HepG2 (cell line): ENCODE results near the gene MUCL3. TPM values are rescaled to one million over a fixed set of nuclear protein-coding genes. Genes with fewer than 3 reads are reported as not detected.
A peak's percentile ranks its signal among the peaks of the same experiment; 100 is the strongest.

Experiments
- ATAC-seq: fragments of 200-7000 bp; cut with Tn5 transposase; 3 replicates; pipeline ENCODE4 v1.9.1; 2020; ENCODE audit warnings: mild to moderate bottlenecking, moderate library complexity
- BruUV-seq: library from RNA; stranded (reverse); fragments of 400-500 nt; replicated peaks from 2 replicates; lab custom pipeline; 2021; lab: Mats Ljungman, UMichigan
- CTCF ChIA-PET: fragments of 300-600 bp; formaldehyde crosslinking; extraction: SDS; loops from one replicate; lab custom pipeline; 2021; ENCODE audit warnings: low total read pairs, inconsistent platforms, low intra/inter-chr PET ratio; lab: Yijun Ruan, JAX
- POLR2A ChIA-PET: fragments of 350-600 bp; sonication (Branson Sonifier 250); formaldehyde crosslinking; loops from one replicate; lab custom pipeline; 2020; ENCODE audit warnings: antibody characterized with exemption, inconsistent platforms; lab: Yijun Ruan, JAX
- DNase-seq: peaks from one replicate; pipeline ENCODE4 v3.0.0-alpha.2; 2015; ENCODE audit warnings: low spot score
- FAIRE-seq: peaks from 3 replicates; lab custom pipeline; 2011; peaks lifted over from hg19 to GRCh38; lab: Jason Lieb, UNC
- H2AFZ ChIP-seq: one replicate; pipeline ENCODE4 v1.6.1; 2011; ENCODE audit warnings: low read length, inconsistent platforms
- H3K27ac ChIP-seq: fragments of 300-600 bp; 3 replicates; pipeline ENCODE4 v1.8.0; 2011; ENCODE audit warnings: mixed run types, mild to moderate bottlenecking, mixed read lengths, low read length, inconsistent platforms; ENCODE audit not compliant: insufficient read depth; ENCODE audit errors: extremely low read length
- H3K27me3 ChIP-seq, 2 experiments: fragments of 200-600 bp in 1 of 2; 2 replicates in 1 of 2; 3 replicates in 1 of 2; pipeline versions ENCODE4 v1.6.0 to v1.8.0; 2011; ENCODE audit warnings: low read length in 2 of 2, mild to moderate bottlenecking in 2 of 2, moderate library complexity in 2 of 2, inconsistent platforms in 1 of 2; ENCODE audit not compliant: insufficient read depth in 2 of 2, control insufficient read depth in 1 of 2
- H3K36me3 ChIP-seq, 2 experiments: fragments of 200-600 bp in 1 of 2; replicated peaks in 1 of 2; 2 replicates in 1 of 2; 3 replicates in 1 of 2; pipeline versions ENCODE4 v1.5.1 to v1.8.0; 2011; ENCODE audit warnings: low read length in 2 of 2, inconsistent platforms in 1 of 2; ENCODE audit not compliant: insufficient read depth in 2 of 2, control insufficient read depth in 1 of 2
- H3K4me1 ChIP-seq: 2 replicates; pipeline ENCODE4 v1.5.1; 2012; ENCODE audit warnings: low read length, inconsistent platforms; ENCODE audit not compliant: insufficient read depth
- H3K4me2 ChIP-seq: 2 replicates; pipeline ENCODE4 v1.6.0; 2011; ENCODE audit warnings: low read depth, low read length, inconsistent platforms
- H3K4me3 ChIP-seq, 3 experiments: fragments of 200-600 bp in 1 of 3; sonication (generic), shearing (Covaris generic) in 1 of 3; replicated peaks in 1 of 3; 2 replicates each; pipeline ENCODE4 v1.5.1; 2011 to 2016; ENCODE audit warnings: low read length in 3 of 3, inconsistent platforms in 2 of 3, low read depth in 2 of 3, mild to moderate bottlenecking in 2 of 3, control low read depth in 1 of 3, mixed read lengths in 1 of 3; ENCODE audit not compliant: insufficient read depth in 1 of 3
- H3K79me2 ChIP-seq: one replicate; pipeline ENCODE4 v1.6.1; 2011; ENCODE audit warnings: low read length, inconsistent platforms; ENCODE audit not compliant: insufficient read depth
- H3K9ac ChIP-seq: 2 replicates; pipeline ENCODE4 v1.6.0; 2011; ENCODE audit warnings: mild to moderate bottlenecking, low read depth, low read length, inconsistent platforms; ENCODE audit not compliant: insufficient read depth
- H3K9me3 ChIP-seq: 2 replicates; pipeline ENCODE4 v1.5.1; 2012; ENCODE audit warnings: mild to moderate bottlenecking, low read length
- H4K20me1 ChIP-seq: 2 replicates; pipeline ENCODE4 v1.6.0; 2011; ENCODE audit warnings: inconsistent platforms, mild to moderate bottlenecking, low read length, moderate library complexity; ENCODE audit not compliant: insufficient read depth
- RNF2 ChIP-seq: fragments of 450-650 bp; conservative IDR thresholded peaks from 2 replicates; pipeline ENCODE4 v1.6.1; 2016; ENCODE audit warnings: low read depth
- SRF ChIP-seq: IDR thresholded peaks from 2 replicates; pipeline ENCODE4 v1.6.1; 2011; ENCODE audit warnings: mild to moderate bottlenecking, low read depth, low read length, moderate library complexity
- WIZ ChIP-seq: sonication (generic); formaldehyde crosslinking; IDR thresholded peaks from 2 replicates; pipeline ENCODE4 v1.5.1; 2020; ENCODE audit warnings: mild to moderate bottlenecking, missing genetic modification reagents
- ZFP36 ChIP-seq: fragments of 150-350 bp; IDR thresholded peaks from 2 replicates; pipeline ENCODE4 v1.6.1; 2018; ENCODE audit warnings: borderline replicate concordance, low read length, low read depth; ENCODE audit not compliant: partially characterized antibody
- WGBS: methylation state at CpG from one replicate; pipeline ENCODE4 v1.1.6; 2017; ENCODE audit warnings: low lambda C conversion rate; 5-methylcytosine and 5-hydroxymethylcytosine counted together
- in situ Hi-C: cut with HindIII; loops from 2 replicates; pipeline ENCODE4 v1.10.0; 2017; ENCODE audit warnings: low pct_unique_long_range_greater_than_20kb; ENCODE audit not compliant: extremely low pct_ligation_motif_present
- intact Hi-C: fragments of 100-400 bp; cut with micrococcal nuclease; formaldehyde crosslinking; loops from one replicate; pipeline ENCODE4 v1.10.0; 2022; ENCODE audit not compliant: unreplicated experiment
- polyA plus RNA-seq, 8 experiments: library from polyadenylated mRNA; depleted of rRNA in 3 of 8; stranded (reverse) in 7 of 8; unstranded in 1 of 8; fragments of >200 nt; fragmentation: Illumina TruSeq in 4 of 8; extraction: Trizol in 4 of 8; gene quantifications; 2 replicates each; pipeline versions ENCODE4 v1.2.1 to v1.2.3, GENCODE V29; 2011 to 2016; ENCODE audit warnings: low read depth in 4 of 8, missing spikeins in 1 of 8, mixed read lengths in 1 of 8; ENCODE audit not compliant: insufficient read depth in 1 of 8
- total RNA-seq, 5 experiments: library from RNA; depleted of rRNA; stranded (reverse); fragments of >200 nt; fragmentation: Illumina TruSeq; extraction: Trizol; gene quantifications; 2 replicates each; pipeline ENCODE4 v1.2.3, GENCODE V29; 2016; ENCODE audit warnings: low read depth in 1 of 5

The MUCL3 gene
- total and polyA plus RNA-seq, 2 of the 13 experiments (the other 11 are each of a cell fraction or from before 2014, with no cell fraction given): not detected

DNA sequence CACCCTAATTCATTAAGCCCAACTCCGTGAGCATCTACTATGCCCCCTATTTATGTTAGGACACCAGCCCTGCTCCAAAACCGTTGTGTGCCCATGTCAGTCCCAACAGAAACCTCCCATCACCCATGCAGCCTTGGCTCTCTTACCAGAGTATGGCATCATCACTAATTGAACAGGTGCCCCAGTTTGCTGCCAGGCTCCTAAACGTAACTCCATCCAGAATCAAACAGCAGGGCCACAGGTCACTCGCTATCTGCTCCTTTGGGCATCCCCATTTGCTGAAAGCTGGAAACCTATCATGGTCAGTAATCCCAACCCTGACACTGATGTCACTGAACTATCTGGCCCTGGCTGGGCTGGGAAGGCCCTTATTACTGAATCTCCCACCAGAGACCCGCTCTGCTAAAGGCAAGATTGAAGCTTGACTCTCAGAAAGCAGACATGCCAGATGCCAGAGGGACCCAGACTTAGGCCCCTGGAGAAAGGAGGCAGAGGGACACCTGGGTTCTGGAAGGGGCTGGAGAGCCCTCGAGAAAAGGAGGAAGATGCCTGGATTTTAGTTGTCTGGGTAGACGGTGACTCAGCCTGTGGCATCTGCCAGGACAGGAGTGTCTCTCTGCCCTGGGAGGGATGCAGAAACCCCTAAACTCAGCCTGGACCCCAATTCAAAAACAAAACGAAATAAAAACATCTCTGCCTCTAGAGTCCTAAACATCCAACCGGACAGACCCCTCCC, 14.0 kb downstream of the MUCL3 start:
- Histone ChIP-seq H3K4me3 (no peak overlapping the region), H2AFZ (no peak overlapping the region), H3K79me2 (no peaks in the 10 kb centered on the region), H4K20me1 (no peaks in the 10 kb centered on the region), H3K9me3 (no peaks in the 10 kb centered on the region), H3K27ac (no peak overlapping the region), H3K4me2 (no peak overlapping the region), H3K36me3 (no peaks in the 10 kb centered on the region), H3K27me3 (peaks cover 2 to 48% of the 10 kb centered on the region in 2 experiments; a peak in 4 of 5 replicates), H3K9ac (no peak overlapping the region), H3K4me1 (no peaks in the 10 kb centered on the region)
- intact Hi-C loops: no loop called here
- BruUV-seq: no TSS peak
- DNase-seq (no peak), ATAC-seq (no peak), FAIRE-seq (no peak)
- in situ Hi-C loops: no loop called here
- ChIA-PET POLR2A (no interaction called here), CTCF (no interaction called here)
- whole genome bisulfite sequencing: 8% methylated on average over 8 of the region's 9 CpGs
- TF ChIP-seq WIZ (CRISPR knock-in tag) (no peak), RNF2 (0 out of 2 replicates have a peak, but pooled peaks have one; percentile 44)

GRCh38 chr6:30955367-30956042, 14.7 kb downstream of the MUCL3 start:
- Histone ChIP-seq H3K9me3 (no peaks in the 10 kb centered on the region), H3K27me3 (peaks cover 2 to 48% of the 10 kb centered on the region in 2 experiments; a peak in 4 of 5 replicates), H3K4me3 (no peak overlapping the region), H3K4me1 (no peaks in the 10 kb centered on the region), H2AFZ (no peak overlapping the region), H3K36me3 (no peaks in the 10 kb centered on the region), H3K9ac (no peak overlapping the region), H3K4me2 (no peak overlapping the region), H4K20me1 (no peaks in the 10 kb centered on the region), H3K27ac (no peak overlapping the region), H3K79me2 (no peaks in the 10 kb centered on the region)
- CTCF ChIA-PET: no interaction called here
- TF ChIP-seq SRF: no peak
- peak; percentile 9 for TF ChIP-seq ZFP36
- FAIRE-seq: no peak
- no peak for ATAC-seq
- 54% methylated on average over 42 of the region's 46 CpGs for WGBS
- POLR2A ChIA-PET: no interaction called here
- in situ Hi-C loops (no loop called here), intact Hi-C loops (no loop called here)
- no peak for DNase-seq
- BruUV-seq: no TSS peak
